HEK293T (cell line): ENCODE measurements around the gene SNX24.

ENCODE experiments used
- BHLHE40 ChIP-seq: fragments of 450-650 bp; IDR thresholded peaks from 2 replicates; pipeline ENCODE4 v1.6.1; 2016; ENCODE audit warnings: mild to moderate bottlenecking, moderate library complexity, borderline replicate concordance
- ELF4 ChIP-seq: fragments of 450-650 bp; IDR thresholded peaks from 2 replicates; pipeline ENCODE4 v1.6.1; 2017; ENCODE audit warnings: antibody characterized with exemption
- FOXA1 ChIP-seq: fragments of 450-650 bp; IDR thresholded peaks from 2 replicates; pipeline ENCODE4 v1.6.1; 2016; ENCODE audit warnings: mild to moderate bottlenecking
- FOXK2 ChIP-seq: fragments of 450-650 bp; IDR thresholded peaks from 2 replicates; pipeline ENCODE4 v1.6.1; 2016; ENCODE audit warnings: mild to moderate bottlenecking
- FOXM1 ChIP-seq: fragments of 450-650 bp; IDR thresholded peaks from 2 replicates; pipeline ENCODE4 v1.6.1; 2017; ENCODE audit warnings: mild to moderate bottlenecking, borderline replicate concordance
- HDGF ChIP-seq: fragments of 450-650 bp; IDR thresholded peaks from 2 replicates; pipeline ENCODE4 v1.6.1; 2017; ENCODE audit warnings: antibody characterized with exemption, borderline replicate concordance
- NFRKB ChIP-seq: fragments of 450-650 bp; IDR thresholded peaks from 2 replicates; pipeline ENCODE4 v1.6.1; 2016; ENCODE audit warnings: mild to moderate bottlenecking, moderate library complexity
- SP1 ChIP-seq: fragments of 450-650 bp; IDR thresholded peaks from 2 replicates; pipeline ENCODE4 v1.6.1; 2017
- SUZ12 ChIP-seq: fragments of 450-650 bp; IDR thresholded peaks from 2 replicates; pipeline ENCODE4 v1.6.1; 2016; ENCODE audit warnings: mild to moderate bottlenecking
- ZNF384 ChIP-seq: fragments of 450-650 bp; IDR thresholded peaks from 2 replicates; pipeline ENCODE4 v1.6.1; 2016

DNA sequence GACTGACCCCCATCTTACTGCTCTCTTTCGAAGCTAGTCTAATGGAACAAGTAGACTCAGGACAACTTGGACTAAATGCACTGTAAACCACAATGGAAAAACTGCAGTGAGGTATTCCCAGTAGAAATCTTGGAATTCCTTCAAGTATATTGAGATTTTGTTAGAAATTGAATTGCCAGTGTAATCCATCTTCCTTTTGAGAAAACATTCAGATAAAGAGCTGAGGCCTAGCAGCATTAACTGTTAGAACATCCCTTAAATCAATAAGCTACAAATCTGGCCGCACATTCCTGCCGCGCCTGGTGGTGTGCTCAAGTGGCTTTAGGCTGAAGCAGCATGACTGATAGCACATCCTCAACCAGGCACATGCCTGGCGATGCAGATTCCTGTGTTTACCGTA lies 161.8 kb downstream of the SNX24 start:
- TF ChIP-seq ZNF384 (no peak), SUZ12 (no peak), FOXM1 (no peak), FOXK2 (no peak), SP1 (no peak), FOXA1 (no peak), BHLHE40 (no peak), NFRKB (no peak), ELF4 (no peak), HDGF (no peak)
